ENCODE data around the gene EXTL1.

Gene EXTL1

GRCh38 chr1:26023009-26023408 lies 1.4 kb downstream of the EXTL1 start:
- no peak for DNase-seq (ENCODE audit: low read depth)

- DNase-seq (ENCODE audit: low read depth) = no peak
Measured at GRCh38 chr1:26023826-26024225, 2.3 kb downstream of the EXTL1 start.

GRCh38 chr1:26025060-26025459 lies 3.5 kb downstream of the EXTL1 start:
- no peak for DNase-seq (ENCODE audit: low read depth)

DNA sequence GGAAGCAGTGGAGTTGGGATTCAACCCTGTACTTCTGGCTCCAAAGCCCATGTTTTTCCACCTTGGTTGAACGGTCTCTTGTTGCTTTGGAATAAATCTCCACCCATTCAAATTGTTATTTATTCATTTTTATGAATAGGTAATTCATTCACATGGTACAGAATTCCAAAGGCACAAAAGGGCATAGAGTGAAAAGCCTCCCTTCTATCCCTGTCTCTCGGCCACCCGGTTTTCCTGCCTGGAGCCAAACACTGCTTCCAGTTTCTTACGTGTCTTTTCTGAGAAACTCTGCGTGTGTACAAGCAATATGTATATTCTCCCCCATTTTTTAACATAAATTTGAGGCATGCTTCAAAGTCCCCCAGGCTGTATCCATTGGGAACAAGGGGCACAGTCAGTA lies 3.9 kb downstream of the EXTL1 start:
- no peak for DNase-seq (ENCODE audit: low read depth)

GRCh38 chr1:26027716-26028489 lies 6.3 kb downstream of the EXTL1 start:
- no peak for DNase-seq (ENCODE audit: low read depth)

GRCh38 chr1:26028490-26028980 lies 7.0 kb downstream of the EXTL1 start:
- DNase-seq (ENCODE audit: low read depth) = no peak

DNA sequence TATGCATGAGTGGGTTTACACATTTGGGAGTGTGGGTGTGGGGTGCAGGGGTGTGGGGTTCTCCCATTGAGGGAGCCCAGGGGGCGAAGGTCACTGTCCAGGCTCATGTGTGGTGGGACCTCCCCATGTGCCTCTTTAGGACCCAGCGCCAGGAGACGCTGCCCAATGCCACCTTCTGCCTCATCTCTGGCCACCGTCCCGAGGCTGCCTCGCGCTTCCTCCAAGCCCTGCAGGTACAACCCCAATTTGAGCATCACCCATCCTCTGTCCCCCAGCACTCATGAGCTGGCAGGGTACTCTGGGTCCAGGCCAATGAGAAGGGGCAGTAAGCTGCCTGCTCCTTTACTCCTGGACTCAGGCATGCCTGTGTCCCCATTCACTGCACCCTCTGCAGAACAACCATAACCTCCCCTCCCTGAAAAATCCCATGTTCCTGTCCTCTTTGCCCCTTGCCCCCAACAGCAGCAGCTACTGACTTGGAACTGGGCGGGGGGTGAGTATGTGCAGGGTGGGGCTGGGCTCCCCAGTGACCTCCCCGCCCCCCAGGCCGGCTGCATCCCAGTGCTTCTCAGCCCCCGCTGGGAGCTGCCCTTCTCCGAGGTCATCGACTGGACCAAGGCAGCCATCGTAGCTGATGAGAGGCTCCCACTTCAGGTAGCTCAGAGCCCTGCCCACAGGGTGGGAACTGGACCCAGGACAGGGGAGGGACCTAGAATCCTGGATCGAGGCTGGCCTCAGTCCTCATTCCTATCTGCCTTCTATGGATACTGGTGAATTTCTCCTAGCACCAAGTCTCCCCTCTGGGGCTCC lies 7.7 kb downstream of the EXTL1 start:
- no peak for DNase-seq (ENCODE audit: low read depth)

DNA sequence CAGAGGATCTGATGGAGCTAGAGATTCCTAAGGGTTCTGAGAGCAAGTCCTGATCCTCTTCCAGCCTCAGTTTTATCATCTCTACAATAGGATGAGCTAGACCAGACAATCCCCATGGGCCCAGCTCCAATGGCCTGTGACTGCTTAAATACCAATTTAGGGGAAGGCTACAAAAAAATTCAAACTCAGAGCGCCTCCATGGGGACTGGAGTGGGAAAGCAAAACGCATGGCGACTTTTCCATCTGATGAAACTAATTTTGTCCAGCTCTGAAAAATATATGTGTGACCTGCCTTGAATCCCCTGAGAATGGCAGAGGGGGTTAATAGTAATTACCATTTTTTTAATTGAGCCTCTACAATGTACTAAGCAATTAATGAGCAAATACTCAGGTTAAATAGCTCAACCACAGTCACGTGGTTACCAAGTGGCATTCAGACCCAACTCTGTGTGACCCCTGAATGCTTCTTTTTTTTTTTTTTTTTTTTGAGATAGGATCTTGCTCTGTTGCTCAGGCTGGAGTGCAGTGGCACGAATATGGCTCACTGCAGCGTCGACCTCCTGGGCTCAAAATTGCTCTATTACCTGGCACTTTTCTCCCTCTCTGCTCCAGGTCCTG lies 8.4 kb downstream of the EXTL1 start:
- DNase-seq (ENCODE audit: low read depth) = no peak

DNA sequence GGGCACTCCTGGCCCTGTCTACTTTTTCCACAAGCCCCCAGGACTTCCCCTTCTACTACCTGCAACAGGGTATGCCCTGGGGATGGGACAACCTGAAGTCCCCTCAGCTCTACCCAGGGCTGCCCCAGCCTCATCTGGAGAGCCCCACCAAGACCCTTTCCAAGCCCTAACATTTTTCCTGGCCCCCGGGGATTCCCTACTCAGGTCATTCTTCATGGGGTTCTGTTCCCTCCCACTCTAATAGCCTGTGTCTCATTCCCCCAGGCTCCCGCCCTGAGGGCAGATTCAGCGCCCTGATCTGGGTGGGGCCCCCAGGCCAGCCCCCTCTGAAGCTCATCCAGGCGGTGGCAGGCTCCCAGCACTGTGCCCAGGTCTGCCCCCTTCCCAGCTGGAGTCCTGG lies 9.6 kb downstream of the EXTL1 start:
- DNase-seq (ENCODE audit: low read depth) = no peak

DNA sequence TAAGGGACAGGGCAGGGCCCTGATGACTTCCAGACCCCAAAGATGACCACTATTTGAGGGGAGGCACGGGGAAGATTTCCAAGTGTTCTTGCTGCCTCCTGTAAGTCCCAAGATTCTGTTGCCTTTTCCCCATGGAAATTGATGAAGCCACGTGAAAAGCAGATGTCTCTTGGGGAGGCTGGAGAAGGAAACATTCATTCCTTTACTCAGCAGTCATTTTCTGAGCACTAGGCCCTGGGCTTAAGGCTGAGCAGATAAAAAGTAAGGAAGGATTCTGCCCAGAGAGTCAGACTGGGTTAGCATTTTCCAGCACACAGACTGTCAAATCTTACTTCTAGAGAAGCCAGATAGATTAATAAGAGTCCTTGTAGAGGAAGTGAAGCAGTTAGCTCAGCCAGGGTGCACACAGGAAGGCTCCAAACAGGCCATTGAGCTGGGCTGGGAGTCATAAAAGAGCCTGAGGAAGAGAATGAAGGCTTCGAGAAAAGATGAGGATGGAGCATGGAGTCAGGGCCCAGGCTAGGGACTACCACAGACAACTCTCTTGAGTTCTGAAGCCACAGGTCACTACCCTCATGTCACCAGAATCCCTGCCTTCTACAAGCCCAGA lies 10.1 kb downstream of the EXTL1 start:
- no peak for DNase-seq (ENCODE audit: low read depth)

DNA sequence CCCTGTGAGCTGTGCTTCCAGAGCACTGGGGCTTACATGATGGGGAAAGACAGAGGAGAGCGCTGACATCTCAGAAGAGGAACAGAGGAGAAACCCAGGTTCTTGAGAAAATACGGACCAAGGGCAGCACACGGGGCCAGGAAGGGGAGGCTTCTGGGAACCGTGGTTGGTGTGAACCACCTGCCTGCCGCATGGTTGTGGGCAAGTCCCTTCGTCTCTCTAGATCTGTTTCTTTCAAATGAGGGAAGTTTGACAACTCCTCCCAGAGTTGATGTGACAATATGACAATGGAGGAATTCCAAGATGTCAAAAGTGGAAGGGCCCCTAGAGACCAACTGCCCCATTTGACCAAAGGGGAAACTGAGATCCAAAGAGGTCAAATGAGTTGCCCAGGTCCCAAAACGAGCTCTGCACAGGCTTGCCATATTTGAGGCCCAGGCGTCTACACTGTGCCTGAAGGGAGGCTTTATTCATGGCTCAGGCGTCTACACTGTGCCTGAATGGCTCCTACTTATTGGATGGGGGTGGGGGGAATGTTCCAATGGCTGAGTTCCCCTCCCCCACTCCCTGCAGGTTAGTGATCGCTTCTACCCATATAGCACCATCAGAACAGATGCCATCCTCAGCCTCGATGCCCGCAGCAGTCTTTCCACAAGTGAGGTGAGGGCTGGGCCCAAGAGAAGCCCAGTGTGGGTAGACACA lies 11.2 kb downstream of the EXTL1 start:
- DNase-seq (ENCODE audit: low read depth) = no peak

DNA sequence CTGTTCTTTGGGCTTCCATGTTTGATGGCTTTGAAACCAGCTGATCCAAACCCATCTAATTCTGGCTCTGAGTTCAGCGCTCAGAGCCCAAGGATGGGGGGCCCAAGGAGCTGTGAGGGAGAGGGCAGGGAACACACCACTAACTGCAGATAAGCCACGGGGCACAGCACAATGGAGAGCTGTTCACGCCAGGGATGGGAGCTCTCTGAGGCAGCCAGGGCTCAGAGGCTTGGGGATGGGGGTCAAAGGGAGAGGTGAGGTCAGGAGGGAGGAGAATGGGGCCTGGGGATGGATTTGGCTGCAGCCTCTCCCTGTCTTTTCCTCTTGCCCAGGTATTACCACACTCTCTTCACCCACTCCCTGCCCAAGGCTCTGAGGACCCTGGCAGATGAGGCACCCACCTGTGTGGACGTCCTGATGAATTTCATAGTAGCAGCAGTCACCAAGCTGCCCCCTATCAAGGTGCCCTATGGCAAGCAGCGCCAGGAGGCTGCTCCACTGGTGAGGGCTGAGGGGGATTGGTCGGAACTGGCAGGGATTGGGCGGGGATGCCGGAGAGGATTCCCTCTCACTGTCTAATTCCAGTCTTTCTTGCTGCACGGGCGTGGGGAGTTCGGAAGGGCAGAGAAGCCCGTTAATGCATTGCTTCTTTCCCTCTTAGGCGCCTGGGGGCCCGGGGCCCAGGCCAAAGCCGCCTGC lies 13.1 kb downstream of the EXTL1 start:
- DNase-seq (ENCODE audit: low read depth) = no peak

GRCh38 chr1:26035203-26035958 lies 13.8 kb downstream of the EXTL1 start:
- peak; percentile 84 for DNase-seq (ENCODE audit: low read depth)

- DNase-seq (ENCODE audit: low read depth) = peak; percentile 52
Measured at GRCh38 chr1:26035959-26036755, 14.6 kb downstream of the EXTL1 start.

DNA sequence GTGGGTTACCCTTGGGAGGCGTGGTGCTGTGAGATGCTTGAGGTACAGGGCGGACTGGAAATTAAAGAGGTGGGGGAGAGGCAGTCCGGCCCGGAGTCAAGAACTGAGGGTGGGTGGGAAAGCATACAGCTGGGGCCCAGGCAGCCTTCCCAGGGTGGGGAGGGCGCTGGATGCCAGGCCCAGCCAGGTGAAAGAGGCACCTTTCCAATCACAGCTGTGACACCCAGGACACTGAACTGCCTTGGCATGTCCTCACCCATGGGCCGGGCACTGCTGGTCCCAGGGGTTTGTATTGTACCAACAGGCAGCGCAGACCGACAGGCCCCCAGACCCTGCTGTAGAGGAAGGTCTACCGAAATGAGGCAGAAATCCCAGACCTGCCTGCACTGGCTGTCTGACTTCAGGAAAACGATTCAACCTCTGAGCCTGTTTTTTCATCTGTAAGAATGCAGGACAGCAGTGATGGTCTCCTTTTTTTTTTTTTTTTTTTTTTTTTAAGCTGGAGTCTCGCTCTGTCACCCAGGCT lies 15.2 kb downstream of the EXTL1 start:
- DNase-seq (ENCODE audit: low read depth) = no peak

DNA sequence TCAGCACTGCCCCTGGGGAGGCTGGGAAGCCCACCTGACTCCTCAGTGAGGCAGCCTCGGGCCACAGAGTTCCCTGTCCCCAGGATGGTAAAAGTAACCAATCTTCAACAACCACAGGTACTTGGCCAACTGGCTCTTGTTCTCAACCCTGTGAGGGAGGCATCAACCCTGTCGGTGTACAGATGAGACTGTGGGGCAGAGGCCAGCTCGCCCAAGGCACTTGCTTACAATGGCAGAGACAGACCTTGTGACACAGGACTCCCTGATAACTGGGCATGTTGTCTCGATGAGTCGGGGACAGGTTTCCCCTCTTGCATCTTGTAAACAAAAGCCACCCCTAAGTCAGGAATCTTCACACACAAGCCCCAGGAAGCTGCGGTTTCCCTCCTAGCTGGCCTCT lies 16.3 kb downstream of the EXTL1 start:
- DNase-seq (ENCODE audit: low read depth) = no peak

DNA sequence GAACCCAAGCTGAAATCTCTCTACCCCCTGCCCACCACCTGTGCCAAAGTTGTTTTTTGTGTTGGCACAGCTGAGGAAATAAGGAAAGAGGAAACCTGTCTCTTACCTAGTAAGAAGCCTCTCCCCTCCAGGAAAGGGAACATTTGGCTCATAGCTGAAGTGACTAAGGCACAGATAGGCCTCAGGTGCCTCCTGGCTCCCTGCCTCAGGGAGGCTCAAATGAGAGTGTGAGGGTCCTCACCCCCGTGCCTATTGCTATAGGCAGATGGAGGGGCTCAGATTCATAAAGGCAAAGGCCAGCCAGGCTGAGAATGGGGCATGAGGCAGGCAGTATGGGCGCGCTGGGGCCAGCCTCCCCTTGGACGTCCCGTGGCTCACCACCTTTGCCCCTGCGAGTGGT lies 16.9 kb downstream of the EXTL1 start:
- no peak for DNase-seq (ENCODE audit: low read depth)

- no peak for DNase-seq (ENCODE audit: low read depth)
Measured at GRCh38 chr1:26038904-26039303, 17.3 kb downstream of the EXTL1 start.

DNA sequence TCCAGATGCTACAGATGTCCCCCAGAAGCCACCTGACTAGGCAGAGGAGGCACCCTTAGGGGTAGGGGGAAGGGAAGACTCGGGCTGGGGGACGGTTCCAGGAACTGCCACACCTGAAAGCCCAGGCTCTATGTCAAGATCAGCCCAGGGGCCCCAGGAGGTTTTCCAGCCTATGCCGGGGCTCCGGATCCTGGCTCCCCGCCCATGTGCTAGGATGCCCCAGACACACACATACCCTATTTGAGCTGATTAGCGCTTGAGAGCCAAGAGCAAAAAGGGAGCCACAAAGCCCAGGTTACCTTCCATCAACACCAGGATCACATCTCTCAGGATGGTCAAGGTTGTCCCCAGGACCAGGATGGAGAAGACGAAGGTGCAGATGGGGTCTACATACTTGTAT lies 19.8 kb downstream of the EXTL1 start:
- no peak for DNase-seq (ENCODE audit: low read depth)
